Transverse colon (tissue), 4 donors: Measurements from ENCODE around the gene CA14. TPM values are rescaled to one million over a fixed set of nuclear protein-coding genes. Genes with fewer than 3 reads are reported as not detected.
"Not testable (repeated sequence)": the region's sequence is repeated elsewhere in the genome, so short reads cannot be mapped to it uniquely, and the experiment has no call there.

ENCODE experiments used
- DNase-seq: peaks from one replicate; pipeline ENCODE4 v3.0.0-alpha.2; 2019
- H3K27ac ChIP-seq, 4 donors: fragments of 200-600 bp; sonication (generic); 2 replicates each; pipeline ENCODE4 v1.5.1; 2016 to 2018; ENCODE audit warnings: inconsistent platforms in 4 of 4
- H3K27me3 ChIP-seq: fragments of 200-600 bp; sonication (generic); 2 replicates; pipeline ENCODE4 v1.5.1; 2017; ENCODE audit warnings: inconsistent platforms
- H3K36me3 ChIP-seq, 4 donors: fragments of 200-600 bp; sonication (generic); 2 replicates each; pipeline ENCODE4 v1.5.1; 2017 to 2019; ENCODE audit warnings: inconsistent platforms in 4 of 4
- H3K4me1 ChIP-seq, 4 donors: fragments of 200-600 bp; sonication (generic); 2 replicates each; pipeline ENCODE4 v1.5.1; 2017 to 2020; ENCODE audit warnings: inconsistent platforms in 4 of 4
- H3K4me3 ChIP-seq, 4 donors: fragments of 200-600 bp; sonication (generic); 1 replicate in 1 of 4; 2 replicates in 3 of 4; pipeline versions ENCODE4 v1.5.1 to v1.6.1; 2017 to 2019; ENCODE audit warnings: inconsistent platforms in 4 of 4
- H3K9me3 ChIP-seq, 2 donors: fragments of 200-600 bp; sonication (generic); 2 replicates each; pipeline ENCODE4 v1.5.1; 2017 to 2019; ENCODE audit warnings: inconsistent platforms in 2 of 2
- EP300 ChIP-seq: sonication (generic); formaldehyde crosslinking; IDR thresholded peaks from one replicate; pipeline ENCODE4 v1.6.1; 2017; ENCODE audit warnings: antibody characterized with exemption, low read depth
- POLR2A ChIP-seq: fragments of 450-650 bp; IDR thresholded peaks from one replicate; pipeline ENCODE4 v1.6.1; 2016; ENCODE audit warnings: antibody characterized with exemption, mild to moderate bottlenecking, moderate library complexity
- POLR2AphosphoS5 ChIP-seq, 3 donors: sonication (generic); formaldehyde crosslinking; IDR thresholded peaks; one replicate each; pipeline ENCODE4 v1.6.1; 2016; ENCODE audit warnings: antibody characterized with exemption in 3 of 3
- WGBS, 2 donors: methylation state at CpG; one replicate each; pipeline ENCODE4 v1.1.5; 2018; ENCODE audit warnings: low coverage in 1 of 2; 5-methylcytosine and 5-hydroxymethylcytosine counted together
- in situ Hi-C, 4 donors: fragments of 200-750 bp; cut with MboI; loops; one replicate each; pipeline versions ENCODE4 v1.15.0 to v1.15.1; 2017; ENCODE audit warnings: low sequenced_read_pairs in 3 of 4, low pct_ligation_motif_present in 1 of 4, low pct_unique_long_range_greater_than_20kb in 1 of 4
- intact Hi-C: fragments of 100-400 bp; cut with DNase I; formaldehyde crosslinking; loops from one replicate; pipeline ENCODE4 v1.15.1; 2023; ENCODE audit warnings: low total_unique reads
- small RNA-seq, 4 donors: library from RNA; depleted of rRNA; stranded (forward); fragments of <200 nt; gene quantifications; one replicate each; pipeline ENCODE3, GENCODE V24; 2016
- total RNA-seq, 4 donors: library from RNA; depleted of rRNA; stranded (reverse); fragments of >200 nt; gene quantifications; one replicate each; pipeline ENCODE4 v1.1.0, GENCODE V29; 2016
- TF ChIP-seq, protein P1 (sequence below), 5 experiments: fragments of 200-600 bp in 3 of 5; fragments of 450-650 bp in 2 of 5; sonication (generic) in 3 of 5; IDR thresholded peaks; 1 replicate in 2 of 5; 2 replicates in 3 of 5; pipeline ENCODE4 v1.5.1; 2016 to 2017; ENCODE audit warnings: antibody characterized with exemption in 5 of 5, inconsistent platforms in 3 of 5, mild to moderate bottlenecking in 2 of 5, moderate library complexity in 1 of 5

The CA14 gene
- total RNA-seq, 4 donors from 2014 or later: 0.27 to 1.1 (median 0.48) TPM; not detected in 1

DNA sequence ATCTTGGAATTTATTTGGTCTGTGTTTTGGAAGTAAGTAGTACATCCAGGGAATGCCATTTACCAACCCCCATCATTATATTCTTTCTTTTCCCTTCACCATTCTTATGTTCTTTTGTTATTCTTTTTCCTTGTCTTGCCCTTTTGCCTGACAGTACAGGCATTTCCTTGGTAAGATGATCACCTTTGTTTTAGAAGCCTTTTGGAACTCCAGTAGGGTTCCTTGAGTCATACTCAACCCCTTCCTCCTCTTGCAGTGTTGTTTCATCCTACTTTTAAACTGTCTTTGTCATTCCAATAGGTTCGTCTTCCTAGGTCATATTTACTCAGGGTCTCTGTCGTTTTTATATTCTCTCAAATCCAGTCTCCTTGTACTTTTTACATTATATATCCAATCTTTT is 45.3 kb downstream of the CA14 start:
- in situ Hi-C loops: no loop called here
- 77 to 83% methylated on average over 2 of the region's 2 CpGs for WGBS, 2 donors

DNA sequence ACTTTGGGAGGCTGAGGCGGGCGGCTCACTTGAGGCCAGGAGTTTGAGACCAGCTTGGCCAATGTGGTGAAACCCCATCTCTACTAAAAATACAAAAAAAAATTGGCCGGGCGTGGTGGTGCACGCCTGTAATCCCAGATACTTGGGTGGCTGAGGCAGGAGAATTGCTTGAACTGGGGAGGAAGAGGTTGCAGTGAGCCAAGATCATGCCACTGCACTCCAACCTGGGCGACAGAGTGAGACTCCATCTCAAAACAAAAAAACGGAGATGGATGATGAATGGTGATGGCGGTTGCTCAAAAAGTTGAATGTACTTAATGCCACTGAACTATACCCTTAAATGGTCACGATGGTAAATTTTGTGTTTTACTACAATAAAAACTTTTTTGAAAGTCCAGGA is 51.0 kb downstream of the CA14 start:
- H3K9me3 ChIP-seq, H3K4me3 ChIP-seq, H3K27ac ChIP-seq, H3K36me3 ChIP-seq, in situ Hi-C loops, intact Hi-C loops, DNase-seq, H3K27me3 ChIP-seq, H3K4me1 ChIP-seq: not testable (repeated sequence)
- WGBS, 2 donors: 92 to 93% methylated on average over 4 to 9 of the region's 9 CpGs

More for the DNA sequence above, 45.3 kb downstream of the CA14 start:
- Histone ChIP-seq H3K4me3 (no peak overlapping the region), H3K27me3 (no peaks in the 10 kb centered on the region), H3K36me3 (peaks cover 0 to 6% (median 2%) of the 10 kb centered on the region in 4 donors), H3K27ac (no peak overlapping the region), H3K9me3 (no peaks in the 10 kb centered on the region), H3K4me1 (peaks cover 0 to 9% (median 0%) of the 10 kb centered on the region in 4 donors)
- no peak for DNase-seq
- intact Hi-C loops: no loop called here
- no peak for TF ChIP-seq POLR2AphosphoS5 (IDR thresholded peaks at IDR 0.05)
- TF ChIP-seq EP300: no peak
- TF ChIP-seq, protein P1, sequence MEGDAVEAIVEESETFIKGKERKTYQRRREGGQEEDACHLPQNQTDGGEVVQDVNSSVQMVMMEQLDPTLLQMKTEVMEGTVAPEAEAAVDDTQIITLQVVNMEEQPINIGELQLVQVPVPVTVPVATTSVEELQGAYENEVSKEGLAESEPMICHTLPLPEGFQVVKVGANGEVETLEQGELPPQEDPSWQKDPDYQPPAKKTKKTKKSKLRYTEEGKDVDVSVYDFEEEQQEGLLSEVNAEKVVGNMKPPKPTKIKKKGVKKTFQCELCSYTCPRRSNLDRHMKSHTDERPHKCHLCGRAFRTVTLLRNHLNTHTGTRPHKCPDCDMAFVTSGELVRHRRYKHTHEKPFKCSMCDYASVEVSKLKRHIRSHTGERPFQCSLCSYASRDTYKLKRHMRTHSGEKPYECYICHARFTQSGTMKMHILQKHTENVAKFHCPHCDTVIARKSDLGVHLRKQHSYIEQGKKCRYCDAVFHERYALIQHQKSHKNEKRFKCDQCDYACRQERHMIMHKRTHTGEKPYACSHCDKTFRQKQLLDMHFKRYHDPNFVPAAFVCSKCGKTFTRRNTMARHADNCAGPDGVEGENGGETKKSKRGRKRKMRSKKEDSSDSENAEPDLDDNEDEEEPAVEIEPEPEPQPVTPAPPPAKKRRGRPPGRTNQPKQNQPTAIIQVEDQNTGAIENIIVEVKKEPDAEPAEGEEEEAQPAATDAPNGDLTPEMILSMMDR (IDR thresholded peaks at IDR 0.05): no peak
- TF ChIP-seq POLR2A: no peak

DNA sequence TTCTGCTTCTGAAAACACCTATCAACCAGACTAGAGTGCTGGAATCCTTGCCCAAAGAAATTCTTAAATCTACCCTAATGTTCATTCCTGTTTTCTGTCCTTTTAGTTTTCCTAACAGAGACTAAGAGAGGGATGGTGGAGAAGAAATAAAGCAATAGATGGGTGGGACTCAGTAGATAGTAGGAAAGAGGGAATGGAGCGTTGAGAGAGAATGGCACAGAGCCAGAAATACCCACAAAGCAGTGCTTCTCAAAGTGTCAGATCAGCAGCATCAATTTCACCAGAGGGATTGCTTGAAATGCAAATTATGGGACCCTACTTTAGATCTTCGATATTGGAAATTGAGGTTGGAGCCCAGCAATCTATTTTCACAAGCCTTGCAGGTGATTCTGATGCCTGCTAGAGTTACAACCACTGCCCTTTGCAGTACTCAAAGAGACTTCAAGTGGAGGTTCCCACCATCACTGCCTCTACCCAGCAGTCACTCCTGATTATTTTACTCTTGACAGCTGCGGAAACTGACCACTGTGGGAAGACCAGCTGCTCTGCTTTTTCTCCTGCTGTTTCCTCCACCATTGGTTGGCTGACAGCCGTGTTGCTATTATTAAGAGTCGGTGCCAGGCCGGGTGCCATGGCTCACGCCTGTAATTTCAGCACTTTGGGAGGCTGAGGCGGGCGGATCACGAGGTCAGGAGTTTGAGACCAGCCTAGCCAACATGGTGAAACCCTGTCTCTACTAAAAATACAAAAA is 52.4 kb downstream of the CA14 start:
- intact Hi-C loops (no loop called here), in situ Hi-C loops (no loop called here)
- Histone ChIP-seq H3K27me3 (no peaks in the 10 kb centered on the region), H3K9me3 (no peaks in the 10 kb centered on the region), H3K27ac (no peak overlapping the region), H3K4me1 (no peaks in the 10 kb centered on the region), H3K36me3 (peaks cover 0 to 8% (median 2%) of the 10 kb centered on the region in 4 donors), H3K4me3 (no peak overlapping the region)
- TF ChIP-seq POLR2AphosphoS5 (IDR thresholded peaks at IDR 0.05) (no peak), EP300 (no peak), POLR2A (no peak)
- TF ChIP-seq, protein P1 (IDR thresholded peaks at IDR 0.05): no peak
- DNase-seq: no peak
- 67 to 89% methylated on average over 2 to 10 of the region's 10 CpGs for WGBS, 2 donors

DNA sequence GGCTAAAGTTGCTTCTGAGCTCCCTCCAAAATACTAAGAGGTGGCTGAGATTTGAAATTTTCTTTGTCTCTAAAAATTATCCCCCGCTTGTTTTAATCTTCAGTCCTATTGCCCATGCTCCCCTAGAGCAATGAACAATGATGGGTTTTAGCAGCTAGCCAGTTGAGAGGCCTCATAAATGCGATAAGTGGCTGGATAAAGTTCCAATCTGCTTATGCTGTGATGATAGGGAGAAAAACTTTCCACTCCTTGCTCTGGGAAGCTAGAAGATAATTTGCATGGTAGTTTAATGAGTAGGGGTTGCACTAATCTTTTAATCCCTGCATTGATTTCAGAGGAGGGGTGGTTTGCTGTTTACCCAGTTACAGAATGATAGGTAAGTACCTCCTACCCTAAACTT is 54.2 kb downstream of the CA14 start:
- Histone ChIP-seq H3K4me3 (no peak overlapping the region), H3K36me3 (peaks cover 0 to 8% (median 2%) of the 10 kb centered on the region in 4 donors), H3K4me1 (no peaks in the 10 kb centered on the region), H3K27ac (no peak overlapping the region), H3K9me3 (no peaks in the 10 kb centered on the region), H3K27me3 (no peaks in the 10 kb centered on the region)
- 90% methylated on average over 2 of the region's 2 CpGs for WGBS, 2 donors
- DNase-seq: no peak
- intact Hi-C loops (no loop called here), in situ Hi-C loops (no loop called here)
- no peak for TF ChIP-seq POLR2AphosphoS5 (IDR thresholded peaks at IDR 0.05)
- no peak for TF ChIP-seq EP300
- TF ChIP-seq, protein P1 (IDR thresholded peaks at IDR 0.05): no peak
- TF ChIP-seq POLR2A: no peak

Small RNA genes lying within 50 kb of the gene (small RNA-seq; reads per million reads assigned to genes)
- gene RN7SL480P: 0 to 0.12 (median 0) reads per million in 4 donors
- 0 to 0.24 (median 0.16) reads per million in 4 donors for gene RNU2-17P

Other genes with a start within 250 kb of the CA14 start
- gene OTUD7B, start 247.0 kb upstream of the CA14 start, total RNA-seq: 10 to 100 TPM; 11.3 to 26.8 (median 25.5) TPM
- 10 to 100 TPM; 16.1 to 47.5 (median 34.7) TPM for gene VPS45, start 190.0 kb upstream of the CA14 start, total RNA-seq
- gene PLEKHO1, start 107.9 kb upstream of the CA14 start, total RNA-seq: 10 to 100 TPM; 35.9 to 76.3 (median 49.7) TPM
- gene ANP32E, start 21.7 kb upstream of the CA14 start, total RNA-seq: 10 to 100 TPM in 2 of 4 donors, 1 to 10 TPM in 2; 6.6 to 20.8 (median 10.8) TPM
- gene APH1A, start 11.2 kb downstream of the CA14 start, total RNA-seq: 100 to 1,000 TPM in 3 of 4 donors, 10 to 100 TPM in 1; 86.8 to 162 (median 113) TPM
- 10 to 100 TPM in 1 of 4 donors, 1 to 10 TPM in 2, not detected in 1; 4.4 to 11.1 (median 4.8) TPM for gene C1orf54, start 15.0 kb downstream of the CA14 start, total RNA-seq
- 1 to 10 TPM in 3 of 4 donors, under 1 TPM in 1; 0.60 to 4.5 (median 1.5) TPM for gene CIART, start 24.8 kb downstream of the CA14 start, total RNA-seq
- 10 to 100 TPM in 3 of 4 donors, 1 to 10 TPM in 1; 8.6 to 31.6 (median 25.7) TPM for gene MRPS21, start 36.1 kb downstream of the CA14 start, total RNA-seq
- gene PRPF3, start 63.8 kb downstream of the CA14 start, total RNA-seq: 100 to 1,000 TPM in 1 of 4 donors, 10 to 100 TPM in 3; 55.3 to 126 (median 65.2) TPM
- 10 to 100 TPM; 18.7 to 36.4 (median 26.1) TPM for gene RPRD2, start 106.4 kb downstream of the CA14 start, total RNA-seq
- 10 to 100 TPM in 2 of 4 donors, 1 to 10 TPM in 2; 2.8 to 22.7 (median 9.0) TPM for gene TARS2, start 229.6 kb downstream of the CA14 start, total RNA-seq